Measurements from ENCODE around the gene MAPKAPK5. TPM values are rescaled to one million over a fixed set of nuclear protein-coding genes. Genes with fewer than 3 reads are reported as not detected.

Gene MAPKAPK5
- total and polyA plus RNA-seq, 2 experiments from 2014 or later = 41.5 to 77.0 TPM

DNA sequence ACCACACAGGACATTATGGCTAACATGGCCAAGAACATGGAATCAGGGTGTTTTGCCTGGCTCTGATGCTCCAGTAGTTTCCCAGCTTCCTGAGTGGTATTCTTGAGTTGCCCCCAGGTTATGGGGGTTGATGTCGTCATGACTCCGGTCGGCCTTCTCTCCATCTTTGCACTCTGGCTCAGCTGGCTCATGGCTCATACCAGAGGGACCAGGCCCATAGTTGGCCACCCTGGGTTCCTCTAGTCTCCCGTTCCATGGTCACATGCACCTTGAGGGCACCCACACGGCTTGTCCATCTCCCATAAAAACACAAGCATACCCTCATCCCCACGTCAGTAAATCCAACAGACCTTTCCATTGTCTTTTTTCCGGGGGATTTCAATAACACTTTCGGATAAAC, 23.7 kb upstream of the MAPKAPK5 start (continued):
- TF ChIP-seq ZNF114 (CRISPR knock-in tag; IDR thresholded peaks at IDR 0.05) = no peak
- no peak for TF ChIP-seq EZH2 (IDR thresholded peaks at IDR 0.05; ENCODE audit: low read depth, unreplicated experiment)
- TF ChIP-seq POLR2AphosphoS5 (IDR thresholded peaks at IDR 0.05; ENCODE audit: low read depth) = no peak

DNA sequence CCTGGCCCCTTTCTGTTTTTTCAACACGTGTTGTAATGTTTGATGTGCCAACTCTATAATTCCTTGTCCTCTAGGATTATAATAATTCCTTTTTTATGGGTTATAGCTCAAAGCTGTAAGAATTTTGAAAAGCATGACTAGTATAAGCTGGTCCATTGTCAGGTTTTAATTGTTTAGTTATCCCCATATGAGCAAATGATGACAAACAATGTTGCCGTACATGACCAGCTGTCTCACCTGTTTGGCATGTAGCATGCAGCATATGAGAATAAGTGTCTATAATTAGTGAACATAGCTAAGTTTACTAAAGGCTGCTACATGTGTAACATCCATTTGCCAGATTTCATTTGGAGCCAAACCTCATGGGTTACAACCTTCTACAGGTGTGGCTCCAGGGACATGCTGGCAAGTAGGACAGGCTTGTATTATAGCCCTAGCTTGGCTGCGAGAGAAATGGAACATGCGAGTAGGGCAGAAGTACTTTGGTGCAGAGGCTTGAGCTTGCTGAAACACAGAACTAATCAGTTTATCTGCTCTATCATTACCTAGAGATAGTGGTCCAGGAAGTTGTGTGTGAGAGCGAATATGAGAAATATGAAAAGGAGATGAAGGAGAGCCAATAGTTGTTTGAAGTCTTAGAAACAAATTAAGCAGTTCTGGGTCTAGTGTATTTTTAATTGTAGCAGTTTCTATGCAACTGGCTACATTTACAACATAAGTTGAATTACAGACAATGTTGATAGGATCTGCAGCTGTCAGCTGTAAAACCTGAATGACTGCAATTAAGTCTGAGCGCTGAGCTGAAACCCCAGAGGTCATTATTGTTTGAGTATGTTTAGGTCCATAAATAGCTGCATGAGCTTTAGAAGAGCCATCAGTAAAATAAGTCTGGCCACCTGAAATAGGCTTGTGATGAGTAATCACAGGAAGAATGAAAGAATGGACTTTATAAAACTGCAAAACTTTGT, 22.6 kb upstream of the MAPKAPK5 start:
- Histone ChIP-seq H3K79me2 (replicated peaks; ENCODE audit: insufficient read depth) (no peaks in the 10 kb centered on the region), H3K4me1 (ENCODE audit: insufficient read depth) (no peaks in the 10 kb centered on the region; the same call in 1 of the 2 replicates), H2AFZ (no peak overlapping the region), H3K27ac (ENCODE audit: low read depth) (no peak overlapping the region), H3K9me2 (ENCODE audit: insufficient read depth) (no peaks in the 10 kb centered on the region), H3K27me3 (ENCODE audit: insufficient read depth) (no peaks in the 10 kb centered on the region), H4K20me1 (replicated peaks; ENCODE audit: insufficient read depth) (no peaks in the 10 kb centered on the region), H3K36me3 (ENCODE audit: insufficient read depth) (no peaks in the 10 kb centered on the region), H3K4me2 (no peak overlapping the region), H3F3A (replicated peaks; ENCODE audit: low read depth) (no peaks in the 10 kb centered on the region), H3K4me3 (no peak overlapping the region)
- no peak overlapping the region; the same call in 1 of the 2 replicates for H3K27ac Mint-ChIP-seq
- no peak overlapping the region for H3K4me3 Mint-ChIP-seq
- no peaks in the 10 kb centered on the region for H3K27me3 Mint-ChIP-seq (ENCODE audit: insufficient read depth, low read depth, poor library complexity)
- no peak for DNase-seq (ENCODE audit: low spot score)
- H3K4me1 Mint-ChIP-seq = peaks cover 40% of the 10 kb centered on the region
- no peak for ATAC-seq
- H3K9me3 Mint-ChIP-seq = peaks cover 6% of the 10 kb centered on the region; the same call in 2 of the 3 replicates
- H3K36me3 Mint-ChIP-seq (ENCODE audit: low read depth) = no peaks in the 10 kb centered on the region
- TF ChIP-seq, protein P1, sequence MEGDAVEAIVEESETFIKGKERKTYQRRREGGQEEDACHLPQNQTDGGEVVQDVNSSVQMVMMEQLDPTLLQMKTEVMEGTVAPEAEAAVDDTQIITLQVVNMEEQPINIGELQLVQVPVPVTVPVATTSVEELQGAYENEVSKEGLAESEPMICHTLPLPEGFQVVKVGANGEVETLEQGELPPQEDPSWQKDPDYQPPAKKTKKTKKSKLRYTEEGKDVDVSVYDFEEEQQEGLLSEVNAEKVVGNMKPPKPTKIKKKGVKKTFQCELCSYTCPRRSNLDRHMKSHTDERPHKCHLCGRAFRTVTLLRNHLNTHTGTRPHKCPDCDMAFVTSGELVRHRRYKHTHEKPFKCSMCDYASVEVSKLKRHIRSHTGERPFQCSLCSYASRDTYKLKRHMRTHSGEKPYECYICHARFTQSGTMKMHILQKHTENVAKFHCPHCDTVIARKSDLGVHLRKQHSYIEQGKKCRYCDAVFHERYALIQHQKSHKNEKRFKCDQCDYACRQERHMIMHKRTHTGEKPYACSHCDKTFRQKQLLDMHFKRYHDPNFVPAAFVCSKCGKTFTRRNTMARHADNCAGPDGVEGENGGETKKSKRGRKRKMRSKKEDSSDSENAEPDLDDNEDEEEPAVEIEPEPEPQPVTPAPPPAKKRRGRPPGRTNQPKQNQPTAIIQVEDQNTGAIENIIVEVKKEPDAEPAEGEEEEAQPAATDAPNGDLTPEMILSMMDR (conservative IDR thresholded peaks at IDR 0.05; ENCODE audit: low read depth in 2 of 2) = no peak
- no peak for TF ChIP-seq JUNB (IDR thresholded peaks at IDR 0.05; ENCODE audit: unreplicated experiment)
- TF ChIP-seq ETS1 (IDR thresholded peaks at IDR 0.05) = no peak
- no peak for TF ChIP-seq REST (IDR thresholded peaks at IDR 0.05; ENCODE audit: unreplicated experiment)
- no peak for TF ChIP-seq CREB1 (CRISPR knock-in tag; IDR thresholded peaks at IDR 0.05; ENCODE audit: low read depth)
- TF ChIP-seq ZNF331 (CRISPR knock-in tag; IDR thresholded peaks at IDR 0.05; ENCODE audit: low read depth) = no peak
- no peak for TF ChIP-seq STAT1 (IDR thresholded peaks at IDR 0.05; ENCODE audit: unreplicated experiment)
- no peak for TF ChIP-seq NANOG (IDR thresholded peaks at IDR 0.05; ENCODE audit: borderline replicate concordance)
- TF ChIP-seq ZNF114 (CRISPR knock-in tag; IDR thresholded peaks at IDR 0.05) = no peak
- TF ChIP-seq EZH2 (IDR thresholded peaks at IDR 0.05; ENCODE audit: low read depth, unreplicated experiment) = no peak
